GM12875 (cell line): ENCODE measurements around the gene TP73.

Experiments
- H3K4me3 ChIP-seq: one replicate; pipeline ENCODE4 v1.5.1; 2011; ENCODE audit warnings: low read depth, low read length, control low read depth
- TF ChIP-seq, protein P1 (sequence below): IDR thresholded peaks from 2 replicates; pipeline ENCODE4 v1.5.1; 2011; ENCODE audit warnings: low read depth, mild to moderate bottlenecking, control low read depth, inconsistent platforms, low read length, moderate library complexity, borderline replicate concordance; ENCODE audit not compliant: insufficient read depth

Gene TP73

DNA sequence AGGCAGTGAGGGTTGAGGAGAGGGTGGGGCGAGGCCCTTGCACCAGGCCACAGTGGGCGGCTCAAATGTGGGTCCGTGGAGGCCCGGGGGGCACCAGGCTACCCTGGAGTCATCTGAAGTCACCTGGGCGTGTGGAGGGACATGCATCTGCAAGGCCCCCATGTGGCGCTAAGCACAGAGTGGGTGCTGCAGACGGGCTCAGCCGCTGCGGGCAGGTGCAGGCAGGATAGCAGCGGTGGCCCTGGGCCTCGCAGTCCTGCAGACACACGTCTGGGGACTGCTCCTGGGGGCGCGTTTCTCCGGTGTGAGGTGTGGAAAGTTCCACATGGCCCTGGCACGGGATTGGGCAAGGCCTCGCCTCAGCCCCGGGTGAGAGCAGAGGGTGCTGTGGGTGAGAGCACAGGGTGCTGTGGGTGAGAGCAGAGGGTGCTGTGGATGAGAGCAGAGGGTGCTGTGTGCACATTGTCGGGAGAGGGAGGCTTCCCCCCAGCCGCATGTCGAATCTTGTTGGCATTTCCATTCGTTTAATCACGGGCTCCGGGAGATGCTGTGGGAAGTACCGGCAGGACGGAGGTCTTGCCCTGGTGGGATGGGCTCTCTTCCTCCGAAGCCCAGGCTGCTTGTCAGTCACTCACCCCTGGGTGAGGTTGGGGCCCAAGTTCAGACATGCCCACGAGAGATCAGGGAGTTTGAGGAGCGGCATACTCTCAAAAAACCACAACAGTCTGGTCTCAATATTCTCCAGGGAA is 46.5 kb downstream of the TP73 start:
- TF ChIP-seq, protein P1, sequence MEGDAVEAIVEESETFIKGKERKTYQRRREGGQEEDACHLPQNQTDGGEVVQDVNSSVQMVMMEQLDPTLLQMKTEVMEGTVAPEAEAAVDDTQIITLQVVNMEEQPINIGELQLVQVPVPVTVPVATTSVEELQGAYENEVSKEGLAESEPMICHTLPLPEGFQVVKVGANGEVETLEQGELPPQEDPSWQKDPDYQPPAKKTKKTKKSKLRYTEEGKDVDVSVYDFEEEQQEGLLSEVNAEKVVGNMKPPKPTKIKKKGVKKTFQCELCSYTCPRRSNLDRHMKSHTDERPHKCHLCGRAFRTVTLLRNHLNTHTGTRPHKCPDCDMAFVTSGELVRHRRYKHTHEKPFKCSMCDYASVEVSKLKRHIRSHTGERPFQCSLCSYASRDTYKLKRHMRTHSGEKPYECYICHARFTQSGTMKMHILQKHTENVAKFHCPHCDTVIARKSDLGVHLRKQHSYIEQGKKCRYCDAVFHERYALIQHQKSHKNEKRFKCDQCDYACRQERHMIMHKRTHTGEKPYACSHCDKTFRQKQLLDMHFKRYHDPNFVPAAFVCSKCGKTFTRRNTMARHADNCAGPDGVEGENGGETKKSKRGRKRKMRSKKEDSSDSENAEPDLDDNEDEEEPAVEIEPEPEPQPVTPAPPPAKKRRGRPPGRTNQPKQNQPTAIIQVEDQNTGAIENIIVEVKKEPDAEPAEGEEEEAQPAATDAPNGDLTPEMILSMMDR = no peak
- no peak overlapping the region for H3K4me3 ChIP-seq

DNA sequence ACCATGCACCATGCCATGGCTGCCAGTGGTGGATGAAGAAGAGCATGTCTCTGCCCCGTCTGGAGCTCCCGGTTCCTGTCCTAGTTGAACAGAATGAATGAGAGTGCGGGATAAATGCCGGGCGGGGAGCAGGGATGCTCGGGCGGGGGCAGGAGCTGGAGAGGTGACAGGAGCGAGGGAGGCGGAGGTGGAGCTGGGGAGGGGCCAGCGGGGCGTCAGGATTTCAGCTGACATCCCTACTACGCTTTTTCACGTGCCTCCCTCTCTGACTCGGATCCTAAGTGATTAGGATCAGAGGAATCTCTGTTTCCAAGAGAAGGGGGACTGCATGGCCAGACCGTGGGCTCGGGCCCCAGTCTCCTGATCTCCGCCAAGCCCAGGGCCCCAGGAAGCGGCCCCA is 47.3 kb downstream of the TP73 start:
- H3K4me3 ChIP-seq = no peak overlapping the region
- TF ChIP-seq, protein P1 = no peak

DNA sequence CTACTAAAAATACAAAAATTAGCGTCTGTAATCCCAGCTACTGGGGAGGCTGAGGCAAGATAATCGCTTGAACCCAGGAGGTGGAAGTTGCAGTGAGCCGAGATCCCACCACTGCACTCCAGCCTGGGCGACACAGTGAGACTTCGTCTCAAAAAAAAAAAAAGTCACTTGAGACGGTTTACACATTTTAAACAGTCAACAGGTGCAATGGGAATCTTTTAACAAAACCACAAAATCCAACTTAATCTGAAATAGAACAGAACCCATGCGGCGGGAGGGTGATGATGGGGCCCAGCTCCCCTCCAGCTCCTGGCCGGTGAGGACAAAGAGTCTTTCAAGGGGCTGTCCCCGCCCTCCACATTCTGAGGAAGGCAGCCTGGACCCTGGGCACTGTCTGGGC is 48.3 kb downstream of the TP73 start:
- no peak overlapping the region for H3K4me3 ChIP-seq
- TF ChIP-seq, protein P1 = no peak

DNA sequence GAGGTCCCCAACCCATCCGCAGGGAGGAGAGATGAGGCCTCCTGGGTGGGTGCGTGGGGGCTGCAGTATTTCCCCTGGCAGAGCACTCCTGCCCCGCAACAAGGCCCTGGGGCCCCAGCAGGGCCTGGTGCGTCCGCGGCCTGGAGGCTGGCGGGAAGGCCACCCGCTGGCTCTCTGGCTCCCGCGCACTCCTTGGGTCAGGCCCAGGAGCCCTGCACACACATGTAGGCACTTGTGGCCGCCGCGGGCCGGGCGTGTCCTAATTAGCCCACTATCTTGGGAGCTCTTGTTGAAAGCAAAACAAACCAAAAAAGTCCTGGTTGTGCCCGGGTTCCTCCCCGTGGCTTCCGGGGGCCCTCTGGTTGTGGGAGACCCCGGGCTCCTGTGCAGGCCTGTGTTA is 50.2 kb downstream of the TP73 start:
- TF ChIP-seq, protein P1 = no peak
- no peak overlapping the region for H3K4me3 ChIP-seq

DNA sequence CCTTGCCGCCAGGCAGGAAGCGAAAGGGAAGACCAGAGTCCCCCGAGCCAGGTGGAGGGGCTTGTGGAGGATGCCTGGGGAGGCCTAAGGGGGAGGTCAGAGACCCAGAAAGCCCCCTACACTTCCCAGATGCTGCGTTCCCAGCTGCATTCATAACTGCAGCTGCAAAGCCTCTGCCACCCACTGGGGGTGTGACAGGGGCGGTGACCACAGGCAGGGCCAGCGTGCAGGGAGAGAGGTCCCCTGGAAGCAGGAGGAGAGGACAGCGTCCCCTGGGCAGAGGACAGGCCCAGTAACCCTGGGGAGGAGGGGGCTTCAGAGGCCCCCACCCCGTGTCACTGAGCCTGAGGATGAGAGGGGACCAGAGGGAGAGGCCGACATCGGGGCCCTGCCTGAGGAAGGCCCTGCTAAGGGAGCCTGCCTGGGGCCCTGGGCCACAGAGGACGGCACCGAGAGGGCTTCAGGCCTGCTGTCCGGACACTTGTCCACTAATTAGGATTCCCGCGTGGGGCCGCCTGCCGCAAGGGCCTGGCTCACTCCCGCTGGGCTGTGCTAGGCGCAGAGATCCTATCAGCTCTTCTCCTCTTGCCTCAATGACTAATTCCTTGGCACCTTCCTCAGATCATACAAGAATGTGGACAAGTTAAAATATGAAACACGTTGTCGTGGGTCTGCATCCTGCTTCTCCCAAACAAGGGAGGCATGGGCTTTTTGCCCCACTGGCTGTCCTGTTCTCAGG is 50.8 kb downstream of the TP73 start:
- H3K4me3 ChIP-seq = no peak overlapping the region
- TF ChIP-seq, protein P1 = no peak

DNA sequence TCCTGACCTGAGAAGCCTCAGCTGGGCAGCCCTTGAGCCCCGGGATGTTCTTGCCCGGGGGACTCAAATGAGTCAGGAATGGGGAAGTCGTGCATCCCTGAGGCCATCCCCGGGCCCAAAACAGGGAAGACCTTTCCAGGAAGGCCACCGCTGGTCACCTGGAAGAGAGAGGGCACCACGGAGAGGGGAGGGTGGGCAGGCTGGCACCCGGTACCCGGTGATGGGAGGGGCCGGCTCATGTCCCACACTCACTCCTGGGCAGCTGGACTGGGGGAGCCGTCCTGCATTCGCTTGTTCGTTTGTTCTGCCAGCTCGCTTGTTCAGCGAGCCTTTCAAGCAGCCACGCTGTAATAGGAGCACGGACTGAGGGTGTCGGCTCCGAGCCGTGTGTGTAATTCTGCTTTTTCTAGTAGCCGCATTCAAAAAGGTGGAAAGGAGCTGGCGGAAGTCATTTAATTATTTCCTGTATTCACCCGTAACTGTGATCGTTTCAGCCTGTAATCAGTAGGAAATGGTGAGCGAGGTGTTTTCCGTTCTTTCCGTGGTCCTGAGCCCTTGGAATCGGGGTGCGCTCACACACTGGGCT is 51.6 kb downstream of the TP73 start:
- TF ChIP-seq, protein P1 = no peak
- H3K4me3 ChIP-seq = no peak overlapping the region

DNA sequence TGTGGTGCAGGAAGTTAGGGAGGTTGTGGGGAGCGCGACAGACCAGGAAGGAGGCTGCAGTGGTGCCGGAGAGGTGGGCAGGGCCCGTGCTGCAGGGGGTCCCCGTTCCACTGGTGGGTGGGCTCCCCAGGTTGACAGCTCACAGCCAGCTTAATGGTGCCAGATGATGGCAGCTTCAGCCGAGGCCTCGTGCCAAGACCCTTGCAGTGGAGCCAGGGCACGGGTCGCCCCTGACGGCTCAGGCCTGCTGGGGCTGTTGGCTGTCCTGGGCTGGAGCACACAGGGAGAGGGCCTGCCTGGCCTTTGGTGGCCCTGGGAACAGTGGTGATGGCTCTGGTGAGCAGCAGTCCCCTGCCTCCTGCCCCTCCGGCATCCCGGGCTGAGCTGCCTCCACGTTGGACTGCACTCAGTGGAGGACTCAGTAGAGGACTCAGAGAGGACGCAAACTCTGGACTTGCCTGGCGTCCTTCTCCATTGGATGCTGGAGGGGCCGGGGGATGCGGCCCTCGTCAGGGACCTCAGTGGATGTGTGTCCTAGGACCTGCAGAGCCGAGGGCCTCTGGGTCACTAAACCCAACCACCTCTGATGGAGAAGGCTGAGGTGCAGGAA is 53.1 kb downstream of the TP73 start:
- TF ChIP-seq, protein P1 = no peak

More for the DNA sequence above, 53.1 kb downstream of the TP73 start:
- H3K4me3 ChIP-seq = no peak overlapping the region
